Muscle of arm (tissue), 12 donors: ENCODE data around the gene TCHP. TPM values are rescaled to one million over a fixed set of nuclear protein-coding genes. Genes with fewer than 3 reads are reported as not detected.

Experiments
- DNase-seq: peaks from one replicate; pipeline ENCODE4 v3.0.0-alpha.2; 2013
- polyA plus RNA-seq, 12 donors: library from polyadenylated mRNA; unstranded; fragments of 120-200 nt; gene quantifications; one replicate each; pipeline ENCODE4 v1.2.1, GENCODE V29; 2013; ENCODE audit not compliant: insufficient read length in 12 of 12

The TCHP gene
- polyA plus RNA-seq, 12 donors = 11.5 to 39.5 (median 20.3) TPM; not detected in 1

- no peak for DNase-seq
Observed at GRCh38 chr12:109958374-109958773, 58.3 kb downstream of the TCHP start.

GRCh38 chr12:109959411-109960093 lies 59.5 kb downstream of the TCHP start:
- no peak for DNase-seq

GRCh38 chr12:109961201-109961600 lies 61.1 kb downstream of the TCHP start:
- no peak for DNase-seq

GRCh38 chr12:109961612-109962011 lies 61.5 kb downstream of the TCHP start:
- no peak for DNase-seq

- DNase-seq = no peak
Observed at GRCh38 chr12:109962398-109962797, 62.3 kb downstream of the TCHP start.

GRCh38 chr12:109963330-109963729 lies 63.3 kb downstream of the TCHP start:
- DNase-seq = no peak

GRCh38 chr12:109963743-109964429 lies 63.8 kb downstream of the TCHP start:
- no peak for DNase-seq

- DNase-seq = no peak
Observed at GRCh38 chr12:109966546-109966945, 66.5 kb downstream of the TCHP start.

GRCh38 chr12:109967383-109968031 lies 67.4 kb downstream of the TCHP start:
- DNase-seq = no peak

Other genes starting within 250 kb of the TCHP start
- 10 to 100 TPM in 2 of 12 donors, 1 to 10 TPM in 9, not detected in 1; 3.3 to 12.5 (median 6.5) TPM for gene FAM222A, start 186.4 kb upstream of the TCHP start, polyA plus RNA-seq
- 10 to 100 TPM in 1 of 12 donors, 1 to 10 TPM in 3, under 1 TPM in 6, not detected in 2; 0.44 to 12.5 (median 0.81) TPM for gene TRPV4, start 66.9 kb upstream of the TCHP start, polyA plus RNA-seq
- gene GLTP, start 19.7 kb upstream of the TCHP start, polyA plus RNA-seq = 10 to 100 TPM in 11 of 12 donors, not detected in 1; 21.7 to 91.1 (median 23.4) TPM
- 10 to 100 TPM in 11 of 12 donors, not detected in 1; 17.2 to 74.5 (median 55.2) TPM for gene GIT2, start 96.1 kb downstream of the TCHP start, polyA plus RNA-seq
- gene ANKRD13A, start 99.2 kb downstream of the TCHP start, polyA plus RNA-seq = 10 to 100 TPM in 11 of 12 donors, not detected in 1; 37.2 to 70.0 (median 48.2) TPM
- 10 to 100 TPM in 11 of 12 donors, not detected in 1; 20.1 to 48.7 (median 30.3) TPM for gene C12orf76, start 148.2 kb downstream of the TCHP start, polyA plus RNA-seq
- gene IFT81, start 224.1 kb downstream of the TCHP start, polyA plus RNA-seq = 10 to 100 TPM in 11 of 12 donors, not detected in 1; 12.4 to 33.8 (median 21.1) TPM